Left renal pelvis (tissue), 4 donors: Measurements from ENCODE around the gene RNF17. TPM values are rescaled to one million over a fixed set of nuclear protein-coding genes. Genes with fewer than 3 reads are reported as not detected.
A peak's percentile ranks its signal among the peaks of the same experiment; 100 is the strongest.

Experiments
- DNase-seq, 4 donors: peaks; one replicate each; pipeline ENCODE4 v3.0.0-alpha.2; 2013; ENCODE audit warnings: low read depth in 4 of 4, low spot score in 3 of 4
- polyA plus RNA-seq, 4 donors: library from polyadenylated mRNA; unstranded; fragments of 120-200 nt; gene quantifications; one replicate each; pipeline ENCODE4 v1.2.1, GENCODE V29; 2013; ENCODE audit not compliant: insufficient read length in 4 of 4

The RNF17 gene
- polyA plus RNA-seq, 4 donors: 0.72 to 0.86 TPM; not detected in 2

GRCh38 chr13:24894972-24895300, 131.0 kb downstream of the RNF17 start:
- no peak for DNase-seq

GRCh38 chr13:24896061-24896460, 132.1 kb downstream of the RNF17 start:
- no peak for DNase-seq

- DNase-seq: no peak
Observed at GRCh38 chr13:24897293-24897692, 133.3 kb downstream of the RNF17 start.

- no peak for DNase-seq
Observed at GRCh38 chr13:24899601-24900000, 135.6 kb downstream of the RNF17 start.

GRCh38 chr13:24900507-24900906, 136.5 kb downstream of the RNF17 start:
- DNase-seq: no peak

- no peak for DNase-seq
Observed at GRCh38 chr13:24905242-24905641, 141.3 kb downstream of the RNF17 start.

GRCh38 chr13:24906268-24906667, 142.3 kb downstream of the RNF17 start:
- no peak for DNase-seq

- no peak for DNase-seq
Observed at GRCh38 chr13:24910502-24911132, 146.6 kb downstream of the RNF17 start.

GRCh38 chr13:24911133-24911908, 147.4 kb downstream of the RNF17 start:
- DNase-seq: no peak

- DNase-seq: no peak
Observed at GRCh38 chr13:24916464-24916863, 152.5 kb downstream of the RNF17 start.

- no peak for DNase-seq
Observed at GRCh38 chr13:24921003-24921402, 157.0 kb downstream of the RNF17 start.

- DNase-seq: no peak
Observed at GRCh38 chr13:24921881-24922280, 157.9 kb downstream of the RNF17 start.

- peak in 1 of 4 donors; percentile 10 for DNase-seq
Observed at GRCh38 chr13:24922387-24922744, 158.4 kb downstream of the RNF17 start.

- DNase-seq: peak; percentile 92 to 96 (median 94)
Observed at GRCh38 chr13:24922745-24923591, 159.0 kb downstream of the RNF17 start.

GRCh38 chr13:24925318-24926231, 161.6 kb downstream of the RNF17 start:
- DNase-seq: no peak

- no peak for DNase-seq
Observed at GRCh38 chr13:24927810-24928404, 163.9 kb downstream of the RNF17 start.

- DNase-seq: no peak
Observed at GRCh38 chr13:24929196-24929595, 165.2 kb downstream of the RNF17 start.
